GM18507 (cell line): ENCODE data around the gene ITIH5.

ENCODE experiments used
- DNase-seq: peaks from one replicate; pipeline ENCODE4 v3.0.0; 2011; ENCODE audit warnings: low read depth; ENCODE audit not compliant: insufficient read length; ENCODE audit errors: extremely low spot score
- FAIRE-seq: peaks from 2 replicates; lab custom pipeline; 2011; peaks lifted over from hg19 to GRCh38; lab: Jason Lieb, UNC

The ITIH5 gene

GRCh38 chr10:7647062-7647664 lies 19.6 kb downstream of the ITIH5 start:
- no peak for DNase-seq
- FAIRE-seq, result no peak

GRCh38 chr10:7642491-7643011 lies 24.2 kb downstream of the ITIH5 start:
- DNase-seq (no peak), FAIRE-seq (no peak)

GRCh38 chr10:7635408-7636125 lies 31.2 kb downstream of the ITIH5 start:
- DNase-seq (no peak), FAIRE-seq (no peak)

DNA sequence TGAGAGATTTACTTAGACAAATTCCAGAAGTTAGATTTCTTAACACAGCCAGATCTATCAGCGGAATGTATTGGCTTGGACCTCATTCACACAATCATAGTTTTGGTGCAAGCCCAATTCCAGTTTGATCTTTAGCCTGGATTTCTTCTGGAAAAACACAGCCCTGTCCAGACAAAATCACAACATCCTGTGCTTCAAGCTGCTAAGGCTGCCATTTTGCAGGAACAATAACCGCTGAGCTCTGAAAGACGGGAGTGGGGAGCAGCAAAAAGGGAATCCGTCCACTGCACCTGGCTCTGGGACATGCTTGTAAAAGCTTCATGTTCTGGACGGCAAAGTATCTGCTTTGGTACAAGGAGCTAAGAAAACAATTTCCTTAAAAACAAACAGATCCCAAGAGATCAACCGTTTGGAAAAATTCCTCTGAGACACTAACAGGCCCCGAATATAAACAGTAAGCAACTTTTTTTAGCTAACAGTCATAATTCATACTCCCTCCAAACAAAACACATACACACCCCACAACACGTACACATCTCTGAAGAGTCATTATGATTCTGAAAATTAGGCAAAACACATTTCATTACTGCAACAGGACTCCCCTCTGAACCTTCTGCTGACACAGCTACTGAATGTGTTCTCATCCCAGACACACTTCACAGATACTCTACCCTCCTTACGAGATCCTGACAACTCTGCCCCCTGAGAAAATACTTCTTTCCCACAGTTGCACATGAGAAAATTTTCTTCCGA lies 32.4 kb downstream of the ITIH5 start:
- FAIRE-seq, result no peak
- DNase-seq, result no peak

GRCh38 chr10:7626283-7626682 lies 40.5 kb downstream of the ITIH5 start:
- no peak for FAIRE-seq
- DNase-seq, result no peak

DNA sequence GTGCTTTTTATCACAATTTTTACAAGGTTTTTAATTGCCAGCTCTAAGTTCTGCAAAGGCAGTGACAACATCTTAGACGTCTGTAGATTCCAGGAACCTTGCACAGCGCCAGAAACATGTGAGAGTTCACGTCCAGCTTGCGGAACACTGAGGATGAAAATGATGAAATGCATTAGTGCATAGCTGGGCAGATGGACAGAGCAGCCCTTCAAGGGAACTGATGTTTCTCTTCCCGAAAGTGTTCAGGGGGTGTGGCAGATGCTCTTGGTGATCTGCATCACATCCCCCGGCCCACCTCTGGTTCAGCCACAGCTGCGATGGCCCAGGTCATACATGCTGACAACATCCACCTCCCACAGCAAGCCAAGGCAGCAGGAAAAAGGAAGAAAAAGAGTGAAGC lies 40.9 kb downstream of the ITIH5 start:
- no peak for DNase-seq
- no peak for FAIRE-seq

DNA sequence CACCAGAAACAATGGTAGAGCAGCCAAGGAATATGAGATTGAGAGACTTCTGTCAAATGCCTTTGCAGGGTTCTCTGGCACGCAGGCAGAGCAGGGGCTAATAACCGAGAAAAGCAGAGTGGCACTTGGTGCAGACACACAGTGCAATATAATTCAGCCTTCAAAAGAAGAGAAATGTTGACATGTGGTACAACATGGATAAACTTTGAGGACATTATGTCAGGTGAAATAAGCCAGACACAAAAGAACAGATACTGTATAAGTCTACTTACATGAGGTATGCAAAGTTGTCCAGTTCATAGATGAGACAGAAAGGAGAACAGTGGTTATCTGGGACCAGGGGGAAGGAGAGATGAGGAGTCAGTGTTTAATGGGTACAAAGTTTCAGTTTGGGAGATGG lies 41.8 kb downstream of the ITIH5 start:
- FAIRE-seq (no peak), DNase-seq (no peak)

GRCh38 chr10:7622969-7623368 lies 43.8 kb downstream of the ITIH5 start:
- DNase-seq, result no peak

DNA sequence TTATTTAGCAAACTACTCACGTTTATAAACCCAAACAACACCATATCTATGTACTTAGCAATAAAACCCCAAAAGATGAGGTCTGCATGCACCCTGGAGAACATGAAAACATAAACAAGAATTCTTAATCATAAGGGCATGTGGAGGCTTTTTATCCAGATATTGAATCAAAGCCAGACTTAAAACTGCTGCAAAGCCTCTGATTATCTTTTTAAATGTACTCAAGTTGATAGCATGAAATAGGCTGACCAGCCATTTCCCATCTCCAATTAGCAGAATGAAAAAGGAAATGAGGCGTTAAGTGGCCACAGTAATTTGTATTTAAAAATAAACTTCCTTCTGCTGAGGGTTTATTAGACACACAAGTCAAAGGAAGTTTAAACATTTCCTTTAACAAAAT lies 48.3 kb downstream of the ITIH5 start:
- no peak for DNase-seq
- FAIRE-seq, result no peak

More at GRCh38 chr10:7622969-7623368, 43.8 kb downstream of the ITIH5 start:
- no peak for FAIRE-seq

- no peak for DNase-seq
Observed at GRCh38 chr10:7611909-7612308, 54.9 kb downstream of the ITIH5 start.

DNA sequence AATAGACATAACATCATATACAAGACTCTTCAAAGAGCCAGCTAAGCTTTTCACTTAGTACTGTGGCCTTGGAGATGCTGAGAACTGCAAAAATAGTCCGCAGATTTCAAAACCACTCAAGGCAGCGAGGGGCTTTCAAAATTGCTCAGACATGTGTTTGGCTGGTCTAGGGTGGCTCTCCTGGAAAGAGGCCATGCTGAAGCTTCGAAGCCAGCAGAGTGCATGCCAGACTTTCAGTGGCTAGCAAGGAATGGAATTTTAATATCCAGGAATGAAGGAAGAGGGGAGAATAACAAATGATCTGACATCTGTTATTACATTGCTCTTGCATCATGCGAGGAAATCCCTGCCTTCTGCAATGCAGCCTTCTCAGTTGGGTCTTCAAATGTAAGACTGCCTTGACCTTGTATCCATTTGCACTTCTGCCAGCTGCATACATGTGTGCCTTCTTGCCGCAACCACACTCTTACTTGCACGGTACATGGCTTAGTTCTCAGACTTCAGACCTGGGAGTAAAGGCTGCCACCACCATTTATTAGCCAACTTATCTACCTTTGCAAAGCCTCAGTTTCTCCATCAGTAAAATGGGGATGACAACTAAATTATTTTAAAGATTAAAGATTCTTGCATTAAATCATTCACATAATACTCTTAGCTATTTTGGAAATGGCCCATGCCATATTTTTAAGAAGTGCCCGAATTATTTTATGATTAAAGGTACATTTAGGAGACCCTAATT lies 55.9 kb downstream of the ITIH5 start:
- FAIRE-seq (no peak), DNase-seq (no peak)

More at GRCh38 chr10:7611909-7612308, 54.9 kb downstream of the ITIH5 start:
- FAIRE-seq, result no peak

GRCh38 chr10:7610026-7610425 lies 56.7 kb downstream of the ITIH5 start:
- FAIRE-seq, result no peak

GRCh38 chr10:7609556-7609955 lies 57.2 kb downstream of the ITIH5 start:
- FAIRE-seq, result no peak

More at GRCh38 chr10:7610026-7610425, 56.7 kb downstream of the ITIH5 start:
- DNase-seq, result no peak

DNA sequence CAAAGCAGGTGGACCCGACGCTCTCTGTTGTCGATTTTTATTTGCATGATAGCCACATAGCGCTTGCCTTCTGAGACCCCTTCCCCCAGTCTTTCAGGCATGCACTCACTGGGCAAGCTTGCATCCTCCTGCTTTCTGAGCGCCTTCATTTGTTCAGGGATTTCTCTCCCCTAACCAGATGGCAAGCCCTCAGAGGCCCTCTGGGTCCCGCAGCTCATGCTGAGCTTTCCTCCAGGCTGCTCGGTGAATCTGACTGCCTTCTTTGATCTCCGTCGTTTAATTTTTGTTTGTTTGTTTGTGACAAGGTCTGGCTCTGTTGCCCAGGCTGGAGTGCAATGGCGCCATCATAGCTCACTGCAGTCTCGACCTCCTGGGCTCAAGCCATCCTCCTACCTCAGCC lies 58.8 kb downstream of the ITIH5 start:
- FAIRE-seq (no peak), DNase-seq (no peak)

More at GRCh38 chr10:7609556-7609955, 57.2 kb downstream of the ITIH5 start:
- DNase-seq, result no peak

DNA sequence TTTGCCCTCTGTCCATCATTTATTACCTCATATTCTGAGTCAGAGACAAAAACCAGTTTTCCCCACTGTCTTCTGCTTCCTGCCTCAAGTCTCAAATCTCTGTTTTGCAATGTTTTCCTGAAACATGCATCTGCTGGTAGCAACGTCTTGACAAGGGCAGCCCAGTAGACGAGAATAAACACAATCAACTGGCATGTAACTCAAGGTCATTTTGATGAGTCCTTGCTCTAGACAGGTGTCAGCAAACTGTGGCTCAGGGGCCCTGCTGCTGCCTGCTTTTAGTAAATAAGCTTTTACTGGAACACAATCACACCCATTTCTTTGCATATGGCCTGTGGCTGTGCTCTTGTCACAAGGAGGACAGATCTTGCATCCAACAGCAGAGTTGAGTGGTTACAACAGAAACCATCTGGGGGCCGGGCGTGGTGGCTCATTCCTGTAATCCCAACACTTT lies 59.8 kb downstream of the ITIH5 start:
- DNase-seq, result no peak
- FAIRE-seq, result no peak

DNA sequence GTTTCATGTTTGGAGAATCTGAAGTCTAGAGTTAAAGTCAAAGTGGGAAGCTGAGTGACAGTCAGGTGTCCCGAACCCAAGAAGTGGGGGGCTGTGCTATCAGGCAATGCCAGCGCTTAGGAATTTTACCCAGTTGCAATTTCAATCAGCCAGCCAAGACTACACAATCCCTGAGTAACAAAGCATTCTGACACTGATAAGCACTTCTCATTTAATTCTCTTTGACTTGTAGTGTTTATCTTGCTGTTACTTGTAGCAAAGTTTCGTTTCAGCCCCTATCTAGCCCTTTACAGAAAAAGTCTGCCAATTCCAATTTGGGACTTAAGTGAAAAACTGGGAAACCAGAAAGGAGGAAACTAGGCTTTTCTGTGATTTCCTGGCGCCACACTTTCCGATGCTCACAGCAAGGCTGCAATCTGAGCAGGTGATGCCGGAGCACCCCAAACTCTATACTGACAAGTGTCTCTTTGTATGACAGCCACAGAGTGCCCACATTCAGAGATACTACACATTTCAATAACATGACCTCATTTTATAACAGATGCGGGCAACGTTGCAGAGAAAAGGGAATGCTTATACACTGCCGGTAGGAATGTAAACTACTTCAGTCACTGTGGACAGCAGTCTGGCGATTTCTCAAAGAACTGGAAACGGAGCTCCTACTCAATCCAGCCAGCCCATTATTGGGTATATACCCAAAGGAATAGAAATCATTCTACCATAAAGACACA lies 61.0 kb downstream of the ITIH5 start:
- DNase-seq (no peak), FAIRE-seq (no peak)

DNA sequence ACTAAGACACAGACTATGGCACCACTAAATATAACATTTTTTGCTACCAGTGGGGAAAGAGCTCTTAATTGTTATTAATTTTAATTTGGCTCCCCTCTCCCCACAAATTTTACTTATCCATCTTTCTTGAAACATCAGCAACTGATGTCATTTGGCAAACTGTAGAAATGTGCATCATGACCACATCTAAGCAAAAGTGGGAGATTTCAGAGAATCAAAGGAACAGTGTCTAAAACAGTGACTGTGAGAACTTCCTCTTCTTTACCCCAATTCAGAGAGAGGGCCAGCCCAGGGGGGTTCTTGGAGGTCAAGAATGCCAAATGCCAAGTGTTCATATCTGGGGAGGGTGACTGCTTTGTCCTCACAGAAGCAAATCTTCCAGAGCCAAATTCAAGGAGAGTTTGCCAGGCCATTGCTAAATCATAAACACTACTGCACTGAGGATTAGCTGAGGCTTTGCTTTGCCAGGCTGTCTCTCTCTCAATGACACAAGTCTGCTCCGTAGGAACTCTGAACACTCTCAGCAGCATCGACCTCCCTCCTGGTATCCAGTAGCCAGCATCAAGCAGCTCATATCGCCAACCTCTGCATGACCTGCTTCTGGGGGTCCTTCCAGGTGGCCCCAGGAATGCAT lies 65.6 kb downstream of the ITIH5 start:
- FAIRE-seq, result no peak

DNA sequence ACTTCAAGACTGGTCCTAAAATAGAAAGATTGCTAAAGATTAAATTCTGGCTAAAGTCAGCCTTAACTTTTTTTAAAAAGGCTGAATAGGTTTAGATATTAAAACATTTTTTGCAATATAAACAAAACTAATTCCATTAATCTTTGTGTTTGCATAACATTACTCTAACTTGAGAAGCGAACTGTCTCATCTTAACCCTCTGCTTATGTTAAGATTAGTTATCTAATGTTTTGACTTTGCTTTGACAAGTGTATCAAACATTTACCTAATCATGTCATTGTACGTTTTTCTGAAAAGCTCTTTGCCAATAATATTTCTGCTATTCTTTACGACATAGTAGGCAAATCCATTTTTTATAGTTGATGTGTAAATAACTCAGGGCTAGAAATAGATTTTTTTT lies 68.0 kb downstream of the ITIH5 start:
- FAIRE-seq (no peak), DNase-seq (no peak)

More for the DNA sequence above, 65.6 kb downstream of the ITIH5 start:
- no peak for DNase-seq
